GM19452 (cell line): Measurements from ENCODE around the gene PRKN.
A peak's percentile ranks its signal among the peaks of the same experiment; 100 is the strongest.

Experiments used
- ATAC-seq: cut with Tn5 transposase; IDR thresholded peaks from one replicate; pipeline ENCODE4 v1.9.1; 2021; ENCODE audit not compliant: unreplicated experiment

PRKN gene

GRCh38 chr6:162727322-162728182 lies at the start of gene PRKN, which contains the start of gene PACRG:
TSS of gene PRKN (minus strand) at chr6:162727766.
TSS of gene PACRG (plus strand) at chr6:162727974.
- ATAC-seq = peak; percentile 97

GRCh38 chr6:162777091-162777490 lies 49.5 kb upstream of the PRKN start:
- ATAC-seq = no peak

DNA sequence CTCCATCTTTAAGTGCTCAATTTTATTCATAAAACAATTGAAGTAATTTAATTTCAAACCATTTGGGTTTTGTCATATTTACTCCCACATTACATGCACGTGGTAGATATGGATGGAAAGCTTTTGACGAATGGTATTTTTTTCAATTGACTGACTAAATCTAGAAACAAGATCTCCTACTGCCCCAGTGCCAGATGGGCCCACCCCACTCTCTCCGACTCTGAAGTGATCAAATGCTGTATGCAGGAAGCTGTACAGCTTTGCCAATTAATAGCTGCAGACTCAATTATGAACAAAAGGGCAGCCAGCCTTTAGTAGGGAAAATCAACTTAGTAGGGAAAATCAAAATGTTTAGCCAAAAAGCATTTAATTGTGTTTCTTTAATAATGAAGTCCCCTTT lies 46.4 kb upstream of the PRKN start:
- ATAC-seq = no peak

GRCh38 chr6:162772466-162772865 lies 44.9 kb upstream of the PRKN start:
- ATAC-seq = no peak

GRCh38 chr6:162770955-162771354 lies 43.4 kb upstream of the PRKN start:
- ATAC-seq = no peak

- ATAC-seq = no peak
Observed at GRCh38 chr6:162770136-162770535, 42.6 kb upstream of the PRKN start.

- ATAC-seq = no peak
Observed at GRCh38 chr6:162753775-162754174, 26.2 kb upstream of the PRKN start.

- no peak for ATAC-seq
Observed at GRCh38 chr6:162751211-162751859, 23.8 kb upstream of the PRKN start.

- no peak for ATAC-seq
Observed at GRCh38 chr6:162750776-162751175, 23.2 kb upstream of the PRKN start.

DNA sequence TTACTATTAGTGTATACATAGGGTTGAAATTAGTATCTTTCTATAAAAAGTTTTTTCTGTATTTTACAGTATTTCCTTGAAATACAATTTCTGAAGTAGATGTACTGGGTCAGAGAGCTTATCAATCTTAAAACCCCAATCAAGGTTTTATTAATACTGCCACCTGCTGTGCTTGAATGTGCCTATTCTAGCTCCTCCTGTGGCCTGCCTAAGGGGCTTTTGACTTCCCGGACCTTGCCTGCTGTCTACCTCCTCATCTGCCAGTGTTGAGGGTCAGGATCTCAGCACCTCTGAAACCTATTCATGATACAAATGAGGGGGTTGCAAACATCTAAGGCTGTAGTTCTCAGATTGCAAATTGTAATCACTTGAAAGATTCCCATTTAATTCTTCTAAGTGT lies 9.4 kb upstream of the PRKN start:
- ATAC-seq = no peak

GRCh38 chr6:162733489-162733888 lies 5.9 kb upstream of the PRKN start:
- no peak for ATAC-seq

GRCh38 chr6:162730502-162730901 lies 2.9 kb upstream of the PRKN start:
- no peak for ATAC-seq

DNA sequence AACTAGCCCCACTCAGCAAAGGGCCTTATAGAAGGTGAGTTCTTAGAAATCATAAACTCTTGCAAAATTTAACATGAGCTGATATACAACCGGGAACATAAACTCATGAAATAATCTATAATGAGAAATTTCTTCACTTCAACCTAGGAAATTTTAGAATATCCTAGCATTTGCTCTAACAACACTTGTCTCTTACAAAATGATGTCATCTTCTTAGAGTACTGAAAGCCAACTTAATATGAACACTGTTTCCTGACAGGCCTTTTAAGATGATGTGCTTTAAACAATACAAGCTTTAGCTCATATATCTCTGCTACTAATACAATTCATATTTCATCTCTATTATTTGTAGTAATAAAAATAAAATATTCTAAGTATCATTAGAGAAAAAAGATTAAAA lies 1.1 kb upstream of the PRKN start:
- no peak for ATAC-seq

DNA sequence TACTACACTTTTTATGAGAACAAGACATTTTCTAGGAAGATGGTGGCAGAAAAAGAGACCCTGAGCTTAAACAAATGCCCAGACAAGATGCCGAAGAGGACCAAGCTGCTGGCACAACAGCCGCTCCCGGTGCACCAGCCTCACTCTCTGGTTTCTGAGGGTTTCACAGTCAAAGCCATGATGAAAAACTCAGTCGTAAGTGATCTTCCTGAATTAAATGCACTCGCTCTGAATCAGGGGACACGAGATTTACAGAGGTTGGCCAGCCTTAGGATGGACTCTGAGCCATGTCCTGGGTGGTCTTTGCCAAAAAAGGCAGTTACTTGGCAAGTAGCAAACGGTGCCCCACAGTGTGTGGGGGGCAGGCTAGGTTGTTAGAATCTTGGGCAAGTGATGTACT lies 631 bp upstream of the PRKN start:
- no peak for ATAC-seq

- peak; percentile 1 for ATAC-seq
Observed at GRCh38 chr6:162726947-162727321, 632 bp downstream of the PRKN start.

- ATAC-seq = no peak
Observed at GRCh38 chr6:162722633-162723032, 4.9 kb downstream of the PRKN start.

- ATAC-seq = no peak
Observed at GRCh38 chr6:162722226-162722625, 5.3 kb downstream of the PRKN start.

DNA sequence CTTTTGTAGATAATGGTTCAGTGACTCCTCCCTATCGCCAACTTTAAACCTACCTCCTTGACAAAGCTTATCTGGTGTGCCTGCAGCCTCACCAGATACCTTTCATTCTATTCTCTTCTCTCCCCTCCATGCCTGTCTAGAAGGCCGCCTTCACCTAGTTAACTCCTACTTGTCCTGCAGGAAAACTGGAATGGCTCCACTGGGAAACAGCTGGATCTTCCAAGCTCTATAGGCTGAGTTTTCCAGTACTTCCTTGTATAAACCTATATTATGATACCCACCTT lies 6.2 kb downstream of the PRKN start:
- ATAC-seq = no peak

GRCh38 chr6:162719528-162719927 lies 8.0 kb downstream of the PRKN start:
- no peak for ATAC-seq

DNA sequence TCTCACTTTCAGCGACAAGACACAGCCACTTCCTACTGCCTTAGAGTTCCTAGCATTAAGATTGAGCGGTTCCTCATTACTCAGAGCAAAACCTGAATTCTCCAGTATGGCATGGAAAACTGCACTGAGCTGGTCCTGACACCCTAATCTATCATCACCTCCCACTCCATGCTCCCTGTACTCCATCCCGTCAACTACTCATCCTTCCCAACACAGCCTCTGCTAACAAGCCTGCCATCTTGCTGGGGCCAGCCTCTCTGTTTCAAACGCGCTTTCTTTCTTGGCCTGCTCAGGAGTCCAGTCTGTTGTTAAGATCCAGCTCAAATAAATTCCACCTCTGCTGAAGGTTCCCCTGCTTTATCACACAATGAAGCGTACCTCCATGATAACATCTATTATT lies 12.0 kb downstream of the PRKN start:
- ATAC-seq = no peak

- ATAC-seq = no peak
Observed at GRCh38 chr6:162713974-162714780, 13.4 kb downstream of the PRKN start.

GRCh38 chr6:162712694-162713093 lies 14.9 kb downstream of the PRKN start:
- no peak for ATAC-seq
